HG03354 (cell line): ENCODE measurements around the gene WNT11.
A peak's percentile ranks its signal among the peaks of the same experiment; 100 is the strongest.

Experiments
- ATAC-seq: cut with Tn5 transposase; IDR thresholded peaks from one replicate; pipeline ENCODE4 v1.9.1; 2021; ENCODE audit warnings: mild to moderate bottlenecking; ENCODE audit not compliant: unreplicated experiment, poor library complexity, severe bottlenecking

The WNT11 gene

DNA sequence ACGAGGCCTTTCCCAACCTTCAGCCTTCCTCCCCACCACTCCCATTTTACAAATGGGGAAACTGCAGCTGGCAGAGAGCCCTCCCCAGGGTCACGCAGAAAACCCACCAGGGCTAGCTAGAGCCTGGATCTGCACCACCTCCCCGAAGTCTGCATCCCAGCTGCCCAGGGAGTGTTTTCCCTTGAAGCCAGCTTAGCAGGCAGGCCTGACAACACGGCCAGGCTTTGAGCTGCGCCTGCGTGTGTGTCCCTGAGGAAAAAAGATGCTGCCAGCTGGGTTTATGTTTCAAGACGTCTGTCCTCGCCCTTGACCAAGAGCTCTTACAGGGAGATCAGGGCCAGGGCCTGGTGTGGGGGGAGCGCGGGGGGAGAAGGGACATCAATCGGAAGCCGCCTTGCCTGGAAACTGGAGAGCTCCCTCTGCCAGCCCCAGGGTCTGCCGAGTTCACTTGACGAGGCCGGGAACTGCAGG lies 20.3 kb downstream of the WNT11 start:
- ATAC-seq, result no peak

- ATAC-seq, result no peak
Measured at GRCh38 chr11:76185511-76185910, 20.8 kb downstream of the WNT11 start.

DNA sequence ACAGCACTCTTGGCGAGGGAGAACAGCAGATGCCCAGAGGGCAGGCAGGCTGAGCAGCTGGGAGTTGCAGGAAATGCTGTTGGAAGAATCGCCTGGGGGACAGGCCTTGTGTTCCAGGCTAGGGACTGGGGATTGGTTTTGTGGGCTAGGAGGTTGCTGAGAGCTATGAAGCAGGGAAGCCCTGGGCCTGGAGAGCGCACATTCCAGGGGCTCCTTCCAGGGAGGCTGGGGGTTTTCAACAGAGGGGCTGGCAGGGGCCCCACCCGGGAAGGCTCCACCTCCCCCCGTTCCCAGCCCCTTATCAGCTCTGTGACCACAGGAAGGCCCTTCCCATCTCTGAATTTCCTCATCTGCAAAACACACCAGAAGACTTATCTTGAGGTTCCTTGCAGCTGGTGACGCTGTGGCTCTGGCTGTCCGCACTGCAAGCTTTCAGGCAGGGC lies 21.7 kb downstream of the WNT11 start:
- no peak for ATAC-seq

DNA sequence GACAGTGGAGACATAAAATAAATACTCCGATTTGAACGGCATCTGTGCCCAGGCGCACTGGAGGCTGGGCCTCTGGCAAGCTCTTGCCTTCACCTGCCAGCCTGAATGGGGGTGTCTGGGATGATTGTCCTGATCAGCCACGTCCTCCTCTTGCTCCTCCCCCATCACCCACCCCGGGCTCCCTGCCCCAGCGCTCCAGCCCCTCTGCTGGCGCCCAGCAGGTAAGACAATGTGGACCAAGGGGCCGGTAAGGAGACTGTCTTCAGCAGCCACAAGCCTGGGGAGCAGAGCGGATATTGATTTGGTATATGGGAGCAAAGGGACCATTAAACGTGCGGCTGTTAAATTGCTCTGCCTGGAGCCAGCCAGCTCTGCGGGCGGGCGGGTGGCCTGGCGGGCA lies 24.9 kb downstream of the WNT11 start:
- ATAC-seq, result no peak

GRCh38 chr11:76179147-76179546 lies 27.2 kb downstream of the WNT11 start:
- no peak for ATAC-seq

DNA sequence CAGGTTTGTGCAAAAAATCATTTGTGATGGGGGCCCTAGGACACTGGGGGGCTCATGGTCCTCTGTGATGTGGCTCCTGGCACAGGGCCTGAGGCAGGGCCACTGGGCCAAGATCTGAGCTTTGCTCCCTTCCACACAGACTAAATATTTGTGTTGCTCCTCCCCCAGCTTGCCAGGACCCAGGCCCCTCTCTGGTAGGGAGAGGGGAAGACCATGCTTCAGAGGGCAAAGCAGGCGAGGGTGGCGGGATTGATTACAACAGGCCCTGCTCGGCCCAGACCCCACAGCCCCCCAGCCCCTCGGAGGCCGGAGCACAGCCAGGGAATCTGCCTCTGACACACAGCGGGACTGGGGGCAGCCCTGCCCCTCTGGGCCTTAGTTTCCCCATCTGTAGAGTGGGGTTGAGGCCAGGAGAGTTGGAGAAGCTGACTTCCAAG lies 29.0 kb downstream of the WNT11 start:
- no peak for ATAC-seq

DNA sequence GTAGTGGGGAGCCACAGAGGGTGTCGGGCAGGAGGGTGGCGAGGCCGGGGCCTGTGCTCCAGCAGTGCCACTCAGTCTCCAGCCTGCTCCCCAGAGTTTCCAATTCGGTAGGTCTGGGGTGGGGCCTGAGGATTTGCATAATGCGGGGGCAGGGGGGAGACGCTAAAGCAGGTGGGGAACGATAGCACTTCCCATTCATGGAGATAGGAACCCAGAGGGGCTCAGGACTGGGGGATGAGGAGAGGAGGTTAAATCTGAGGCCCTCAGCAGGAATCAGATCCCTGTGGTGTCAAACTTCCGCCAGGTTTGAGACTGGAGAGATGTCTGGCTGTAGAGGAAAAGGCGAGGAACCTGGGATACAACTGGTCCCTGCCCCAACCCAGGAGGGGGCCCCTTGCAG lies 29.8 kb downstream of the WNT11 start:
- no peak for ATAC-seq

GRCh38 chr11:76175783-76176182 lies 30.5 kb downstream of the WNT11 start:
- ATAC-seq, result no peak

DNA sequence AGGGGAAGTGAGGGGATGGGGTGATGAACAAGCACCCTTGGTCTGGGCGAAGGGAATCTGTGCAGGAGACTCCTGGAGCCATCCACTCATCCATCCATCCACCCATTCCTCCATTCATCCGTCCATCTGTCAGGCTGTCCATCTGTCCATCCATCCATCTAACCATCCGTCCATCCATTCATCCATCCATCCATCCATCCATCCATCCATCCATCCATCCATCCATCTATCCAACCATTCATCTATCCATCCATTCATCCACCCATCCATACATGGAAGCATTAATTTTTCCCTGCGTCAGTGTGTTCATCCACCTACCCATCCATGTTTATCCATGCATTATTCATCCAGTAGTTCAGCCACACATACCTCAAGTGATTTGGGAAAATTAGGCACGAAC lies 32.0 kb downstream of the WNT11 start:
- ATAC-seq, result no peak

- ATAC-seq, result no peak
Measured at GRCh38 chr11:76173663-76174062, 32.6 kb downstream of the WNT11 start.

DNA sequence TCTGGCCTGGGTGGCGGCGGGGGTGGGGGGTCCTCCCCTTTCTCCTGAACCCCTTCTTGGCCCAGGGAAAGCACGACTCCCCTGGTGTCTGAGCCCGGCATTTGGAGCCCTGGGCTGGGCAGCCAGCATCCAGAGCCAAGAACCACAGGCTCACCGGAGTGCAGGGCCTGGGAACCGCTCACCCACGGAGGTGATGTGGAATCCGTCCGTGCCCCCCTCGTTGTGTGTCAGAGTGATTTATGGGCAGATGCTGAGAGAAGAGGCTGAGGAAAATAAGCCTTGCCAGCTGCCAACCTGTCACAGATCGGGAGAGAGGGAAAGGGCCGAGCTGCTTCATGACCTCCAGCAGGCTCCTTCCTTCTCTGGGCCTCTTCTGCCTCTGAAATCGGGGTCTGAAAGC lies 33.7 kb downstream of the WNT11 start:
- ATAC-seq, result no peak

DNA sequence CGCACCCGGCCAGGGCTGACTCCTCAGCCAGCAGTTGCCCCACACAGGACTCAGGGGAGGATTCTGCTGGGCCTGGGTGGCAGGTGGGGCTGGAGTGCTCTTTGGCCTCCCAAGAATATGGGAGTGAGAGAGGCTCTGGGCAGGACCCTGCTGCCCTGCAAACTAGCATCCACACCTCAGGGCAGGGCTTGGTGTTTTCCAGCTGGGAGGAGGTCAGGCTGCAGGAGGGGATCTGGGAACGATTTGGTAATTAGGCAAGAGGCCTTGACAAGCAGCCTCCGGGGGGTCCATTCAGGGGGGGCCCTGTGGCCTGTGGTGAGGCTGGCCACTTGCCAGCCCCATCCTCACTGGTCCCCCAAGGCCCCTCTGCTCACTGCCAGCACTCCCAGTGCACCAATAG lies 35.8 kb downstream of the WNT11 start:
- no peak for ATAC-seq

GRCh38 chr11:76169473-76169896 lies 36.8 kb downstream of the WNT11 start:
- ATAC-seq, result no peak

DNA sequence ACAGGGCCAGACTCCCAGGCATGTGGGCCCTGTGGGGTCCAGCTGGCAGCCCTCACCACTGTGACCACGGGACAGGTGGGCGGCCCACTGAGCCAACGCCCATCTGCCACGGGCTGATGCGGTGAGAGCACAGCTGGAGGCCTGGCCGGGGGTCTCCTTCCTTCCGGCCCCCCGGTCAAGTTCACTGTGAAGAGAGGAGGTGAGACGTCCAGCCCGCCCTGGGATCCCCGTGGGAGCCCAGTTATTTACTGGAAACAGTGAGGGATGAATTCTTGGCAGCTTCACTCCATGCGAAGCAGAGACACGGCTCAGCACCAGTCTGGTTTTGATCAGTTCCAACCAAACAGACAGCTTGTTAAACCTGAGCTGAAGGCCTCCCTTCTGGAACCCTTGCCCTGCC lies 38.7 kb downstream of the WNT11 start:
- no peak for ATAC-seq

- peak; percentile 56 for ATAC-seq
Measured at GRCh38 chr11:76166314-76166713, 40.0 kb downstream of the WNT11 start.

DNA sequence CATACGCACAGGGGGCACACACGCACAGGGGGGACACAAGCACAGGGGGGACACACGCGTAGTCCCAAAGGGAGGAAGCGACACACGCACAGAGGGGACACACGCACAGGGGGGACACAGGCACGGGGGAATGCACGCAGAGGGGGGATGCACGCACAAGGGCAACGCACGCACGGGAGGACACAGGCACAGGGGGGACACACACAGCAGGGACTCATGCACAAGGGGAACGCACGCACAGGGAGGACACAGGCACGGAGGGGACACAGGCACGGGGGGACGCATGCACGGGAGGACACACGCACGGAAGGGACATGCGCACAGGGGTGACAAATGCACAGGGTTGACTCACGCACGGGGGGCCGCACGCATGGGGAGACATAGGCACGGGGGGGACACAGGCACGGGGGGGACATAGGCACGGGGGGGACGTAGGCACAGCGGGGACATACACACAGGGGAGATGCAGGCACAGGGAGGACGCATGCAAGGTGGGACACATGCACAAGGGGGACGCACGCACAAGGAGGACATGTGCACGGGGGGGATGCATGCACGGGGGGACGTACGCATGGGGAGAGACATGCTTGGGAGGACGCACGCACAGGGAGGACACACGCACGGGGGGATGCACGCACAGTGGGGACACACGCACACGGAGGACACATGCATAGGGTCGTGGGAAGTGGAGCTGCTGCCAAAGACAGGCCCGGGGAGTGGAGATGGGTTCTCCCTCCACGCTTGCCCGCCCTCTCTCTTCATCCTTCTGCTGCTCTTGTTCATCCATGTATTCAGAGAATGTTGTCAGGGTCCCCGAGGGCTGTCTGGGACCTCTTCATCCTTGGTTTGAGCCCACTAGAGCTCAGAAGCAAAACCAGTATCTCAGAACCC lies 41.2 kb downstream of the WNT11 start:
- no peak for ATAC-seq

- no peak for ATAC-seq
Measured at GRCh38 chr11:76164081-76164480, 42.2 kb downstream of the WNT11 start.

DNA sequence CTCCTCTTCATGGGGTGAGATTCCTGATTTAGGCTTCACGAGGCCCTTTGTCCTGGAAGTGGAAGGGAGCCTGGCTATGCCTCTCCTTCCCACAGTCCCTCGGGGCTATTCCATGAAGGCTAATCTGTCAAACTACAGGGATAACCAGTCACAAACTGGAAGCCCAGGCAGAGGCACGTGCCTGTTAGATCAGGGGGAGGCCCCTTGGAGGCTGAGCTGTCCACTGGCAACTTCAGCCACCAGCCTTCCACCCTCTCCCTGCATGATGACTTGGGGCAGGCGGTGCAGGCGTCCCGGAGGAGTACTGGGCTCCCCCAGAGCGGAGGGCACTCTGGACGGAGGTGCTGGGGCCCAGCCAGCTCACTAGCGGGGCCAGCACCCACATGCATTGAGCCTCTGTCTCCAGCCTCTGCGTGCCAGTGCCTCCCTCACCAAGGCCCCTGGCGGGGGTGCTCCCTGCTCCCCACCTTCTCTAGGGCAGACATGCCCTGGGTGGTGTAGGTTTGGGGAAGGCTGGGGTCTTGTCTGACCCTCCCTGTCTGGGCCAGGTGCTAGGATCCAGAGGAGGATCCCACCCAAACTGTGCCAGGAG lies 42.9 kb downstream of the WNT11 start:
- no peak for ATAC-seq

DNA sequence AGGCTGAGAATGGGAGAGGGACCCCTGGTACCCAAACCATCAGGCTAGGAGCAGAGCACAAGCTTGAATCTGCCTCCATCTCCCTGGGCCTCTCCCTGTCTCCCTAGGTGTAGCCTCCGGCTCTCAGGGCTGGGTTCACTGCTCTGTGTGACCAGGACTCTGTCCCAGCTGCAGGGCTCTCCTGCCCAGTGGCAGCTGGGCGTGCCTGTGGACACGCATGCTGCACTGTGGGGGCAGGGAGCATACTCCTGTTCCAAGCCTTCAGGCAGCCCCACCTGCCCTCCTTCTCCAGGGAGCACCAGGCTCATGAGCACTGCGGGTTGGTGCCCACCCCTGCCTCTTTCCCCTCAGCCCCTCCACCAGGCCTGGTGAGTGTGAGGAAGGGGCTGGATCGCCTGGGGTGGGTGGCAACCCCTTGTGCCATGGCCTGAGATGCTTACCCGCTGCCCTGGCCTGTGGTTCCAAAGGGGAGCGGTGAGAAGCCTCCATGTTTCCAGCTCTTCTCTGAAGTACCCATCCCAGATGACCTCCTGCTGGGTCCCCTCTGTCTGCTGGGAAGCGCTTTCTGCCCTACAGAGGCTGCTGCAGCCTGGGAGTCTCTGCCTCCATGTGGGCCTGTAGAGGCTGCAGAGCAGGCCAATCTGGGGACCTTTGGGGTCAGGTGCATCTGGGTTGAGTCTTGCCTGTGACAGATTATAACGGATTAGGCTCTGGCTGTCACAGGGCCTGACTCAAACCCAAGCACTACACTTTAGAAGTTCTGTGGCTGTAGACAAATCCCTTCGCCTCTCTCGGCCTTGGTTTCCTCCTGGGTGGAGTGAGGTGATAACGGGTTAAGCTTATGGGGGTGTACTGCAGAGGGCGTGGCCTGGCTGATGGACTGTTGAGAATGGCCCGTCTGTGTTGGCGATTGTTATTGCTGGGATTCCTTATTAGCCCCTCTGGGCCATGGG lies 43.7 kb downstream of the WNT11 start:
- no peak for ATAC-seq
